ENCODE data around the gene TUBG1. TPM values are rescaled to one million over a fixed set of nuclear protein-coding genes. Genes with fewer than 3 reads are reported as not detected.

The TUBG1 gene
- total and polyA plus RNA-seq, 5 donors from 2014 or later: 7.2 to 13.5 (median 8.8) TPM

GRCh38 chr17:42640121-42640520 is 30.6 kb downstream of the TUBG1 start:
- ATAC-seq (ENCODE audit: low read depth in 2 of 2) (no peak), DNase-seq (no peak)
- no peaks in the 10 kb centered on the region for H3K4me1 ChIP-seq (ENCODE audit: control insufficient read depth, insufficient read depth, low read length, poor library complexity, severe bottlenecking)
- H3K9me3 ChIP-seq (ENCODE audit: control insufficient read depth in 2 of 2, low read length in 2 of 2): no peaks in the 10 kb centered on the region
- no peaks in the 10 kb centered on the region for H3K36me3 Mint-ChIP-seq
- H3K27me3 ChIP-seq (ENCODE audit: control insufficient read depth, insufficient read depth, low read length): no peaks in the 10 kb centered on the region
- H3K27ac ChIP-seq (ENCODE audit: insufficient read depth, low read length, poor library complexity, severe bottlenecking): no peak overlapping the region
- peaks cover 0 to 1% (median 0%) of the 10 kb centered on the region in 7 donors for H3K9me3 Mint-ChIP-seq
- H3K4me3 Mint-ChIP-seq: no peak overlapping the region
- H3K36me3 ChIP-seq (ENCODE audit: control insufficient read depth, insufficient read depth, low read length): no peaks in the 10 kb centered on the region
- peaks cover 9% of the 10 kb centered on the region for H3K27me3 Mint-ChIP-seq
- H3K27ac Mint-ChIP-seq: no peak overlapping the region
- no peak overlapping the region for H3K4me3 ChIP-seq (ENCODE audit: low read depth, low read length)
- peaks cover 0 to 5% (median 0%) of the 10 kb centered on the region in 4 donors for H3K4me1 Mint-ChIP-seq

- DNase-seq (no peak), ATAC-seq (ENCODE audit: low read depth in 2 of 2) (no peak)
- no peaks in the 10 kb centered on the region for H3K9me3 Mint-ChIP-seq
- H3K36me3 Mint-ChIP-seq: no peaks in the 10 kb centered on the region
- H3K27me3 Mint-ChIP-seq: peaks cover 18% of the 10 kb centered on the region
- no peak overlapping the region for H3K4me3 Mint-ChIP-seq
- Histone ChIP-seq H3K9me3 (ENCODE audit: control insufficient read depth in 2 of 2, low read length in 2 of 2) (no peaks in the 10 kb centered on the region), H3K27me3 (ENCODE audit: control insufficient read depth, insufficient read depth, low read length) (peaks cover 4% of the 10 kb centered on the region), H3K36me3 (ENCODE audit: control insufficient read depth, insufficient read depth, low read length) (no peaks in the 10 kb centered on the region), H3K27ac (ENCODE audit: insufficient read depth, low read length, poor library complexity, severe bottlenecking) (no peak overlapping the region), H3K4me3 (ENCODE audit: low read depth, low read length) (no peak overlapping the region), H3K4me1 (ENCODE audit: control insufficient read depth, insufficient read depth, low read length, poor library complexity, severe bottlenecking) (no peaks in the 10 kb centered on the region)
- H3K4me1 Mint-ChIP-seq: peaks cover 0 to 5% (median 0%) of the 10 kb centered on the region in 4 donors
- H3K27ac Mint-ChIP-seq: no peak overlapping the region
Measured at GRCh38 chr17:42642336-42642735, 32.9 kb downstream of the TUBG1 start.

- H3K4me1 ChIP-seq (ENCODE audit: control insufficient read depth, insufficient read depth, low read length, poor library complexity, severe bottlenecking): no peaks in the 10 kb centered on the region
- no peaks in the 10 kb centered on the region for H3K36me3 Mint-ChIP-seq
- H3K27me3 Mint-ChIP-seq: peaks cover 26% of the 10 kb centered on the region
Measured at GRCh38 chr17:42647778-42648177, 38.3 kb downstream of the TUBG1 start.

DNA sequence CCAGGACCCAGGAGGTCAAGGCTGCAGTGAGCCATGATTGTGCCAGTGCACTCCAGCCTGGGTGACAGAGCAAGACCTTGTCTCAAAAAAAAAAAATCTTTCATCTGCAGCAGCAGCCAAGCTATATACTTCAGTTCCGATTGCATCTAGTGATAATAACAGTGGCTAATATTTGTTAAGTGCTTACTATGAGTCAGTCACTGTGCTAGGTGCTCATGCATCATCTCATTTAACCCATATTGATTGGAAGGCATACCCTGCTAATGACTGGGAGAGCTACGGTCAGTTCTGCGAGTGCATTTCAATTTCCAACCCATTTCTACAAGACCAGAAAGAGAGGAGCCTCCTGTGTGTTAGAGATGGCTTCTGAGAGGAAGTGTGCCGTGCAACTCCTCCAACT is 41.9 kb downstream of the TUBG1 start:
- no peak for ATAC-seq (ENCODE audit: low read depth in 2 of 2)

More at GRCh38 chr17:42647778-42648177, 38.3 kb downstream of the TUBG1 start:
- H3K27ac ChIP-seq (ENCODE audit: insufficient read depth, low read length, poor library complexity, severe bottlenecking): no peak overlapping the region
- peak in 1 of 2 donors; percentile 11 for ATAC-seq (ENCODE audit: low read depth in 2 of 2)
- H3K27me3 ChIP-seq (ENCODE audit: control insufficient read depth, insufficient read depth, low read length): peaks cover 4% of the 10 kb centered on the region
- H3K9me3 ChIP-seq (ENCODE audit: control insufficient read depth in 2 of 2, low read length in 2 of 2): no peaks in the 10 kb centered on the region
- H3K4me3 ChIP-seq (ENCODE audit: low read depth, low read length): no peak overlapping the region
- Mint-ChIP-seq H3K27ac (no peak overlapping the region), H3K4me1 (peaks cover 0 to 5% (median 0%) of the 10 kb centered on the region in 4 donors), H3K9me3 (peaks cover 0 to 2% (median 0%) of the 10 kb centered on the region in 7 donors), H3K4me3 (no peak overlapping the region)
- DNase-seq: no peak
- no peaks in the 10 kb centered on the region for H3K36me3 ChIP-seq (ENCODE audit: control insufficient read depth, insufficient read depth, low read length)

GRCh38 chr17:42653179-42654124 is 44.0 kb downstream of the TUBG1 start:
- Histone ChIP-seq H3K27me3 (ENCODE audit: control insufficient read depth, insufficient read depth, low read length) (no peaks in the 10 kb centered on the region), H3K4me1 (ENCODE audit: control insufficient read depth, insufficient read depth, low read length, poor library complexity, severe bottlenecking) (peaks cover under 1% of the 10 kb centered on the region), H3K27ac (ENCODE audit: insufficient read depth, low read length, poor library complexity, severe bottlenecking) (no peak overlapping the region), H3K9me3 (ENCODE audit: control insufficient read depth in 2 of 2, low read length in 2 of 2) (no peaks in the 10 kb centered on the region), H3K36me3 (ENCODE audit: control insufficient read depth, insufficient read depth, low read length) (no peaks in the 10 kb centered on the region), H3K4me3 (ENCODE audit: low read depth, low read length) (no peak overlapping the region)
- peaks cover 0 to 2% (median 0%) of the 10 kb centered on the region in 7 donors for H3K9me3 Mint-ChIP-seq
- DNase-seq: no peak
- no peak for ATAC-seq (ENCODE audit: low read depth in 2 of 2)
- no peaks in the 10 kb centered on the region for H3K36me3 Mint-ChIP-seq
- H3K27me3 Mint-ChIP-seq: peaks cover 22% of the 10 kb centered on the region
- H3K27ac Mint-ChIP-seq: no peak overlapping the region
- H3K4me1 Mint-ChIP-seq: peaks cover 5 to 25% (median 8%) of the 10 kb centered on the region in 4 donors
- peak overlapping the region in 2 of 4 donors; percentile 28 to 38 for H3K4me3 Mint-ChIP-seq

More for the DNA sequence above, 41.9 kb downstream of the TUBG1 start:
- H3K4me3 ChIP-seq (ENCODE audit: low read depth, low read length): no peak overlapping the region
- H3K27me3 ChIP-seq (ENCODE audit: control insufficient read depth, insufficient read depth, low read length): no peaks in the 10 kb centered on the region
- no peaks in the 10 kb centered on the region for H3K36me3 Mint-ChIP-seq
- H3K4me1 Mint-ChIP-seq: peaks cover 3 to 18% (median 7%) of the 10 kb centered on the region in 4 donors
- H3K9me3 Mint-ChIP-seq: peaks cover 0 to 2% (median 0%) of the 10 kb centered on the region in 7 donors
- H3K27ac Mint-ChIP-seq: no peak overlapping the region
- no peak overlapping the region for H3K27ac ChIP-seq (ENCODE audit: insufficient read depth, low read length, poor library complexity, severe bottlenecking)
- no peaks in the 10 kb centered on the region for H3K36me3 ChIP-seq (ENCODE audit: control insufficient read depth, insufficient read depth, low read length)
- no peak overlapping the region for H3K4me3 Mint-ChIP-seq
- no peaks in the 10 kb centered on the region for H3K4me1 ChIP-seq (ENCODE audit: control insufficient read depth, insufficient read depth, low read length, poor library complexity, severe bottlenecking)
- H3K9me3 ChIP-seq (ENCODE audit: control insufficient read depth in 2 of 2, low read length in 2 of 2): no peaks in the 10 kb centered on the region
- H3K27me3 Mint-ChIP-seq: peaks cover 28% of the 10 kb centered on the region
- no peak for DNase-seq

GRCh38 chr17:42655528-42655927 is 46.0 kb downstream of the TUBG1 start:
- no peaks in the 10 kb centered on the region for H3K9me3 ChIP-seq (ENCODE audit: control insufficient read depth in 2 of 2, low read length in 2 of 2)
- no peak overlapping the region for H3K27ac ChIP-seq (ENCODE audit: insufficient read depth, low read length, poor library complexity, severe bottlenecking)
- Mint-ChIP-seq H3K4me1 (peaks cover 5 to 34% (median 18%) of the 10 kb centered on the region in 4 donors), H3K9me3 (peaks cover 0 to 2% (median 0%) of the 10 kb centered on the region in 7 donors), H3K27ac (peak overlapping the region in 1 of 3 donors; percentile 94), H3K36me3 (no peaks in the 10 kb centered on the region), H3K4me3 (peak overlapping the region in 2 of 4 donors; percentile 46 to 89), H3K27me3 (peaks cover 26% of the 10 kb centered on the region)
- no peaks in the 10 kb centered on the region for H3K36me3 ChIP-seq (ENCODE audit: control insufficient read depth, insufficient read depth, low read length)
- DNase-seq: no peak
- H3K4me3 ChIP-seq (ENCODE audit: low read depth, low read length): no peak overlapping the region
- no peak for ATAC-seq (ENCODE audit: low read depth in 2 of 2)
- no peaks in the 10 kb centered on the region for H3K27me3 ChIP-seq (ENCODE audit: control insufficient read depth, insufficient read depth, low read length)
- peaks cover 15% of the 10 kb centered on the region for H3K4me1 ChIP-seq (ENCODE audit: control insufficient read depth, insufficient read depth, low read length, poor library complexity, severe bottlenecking)

DNA sequence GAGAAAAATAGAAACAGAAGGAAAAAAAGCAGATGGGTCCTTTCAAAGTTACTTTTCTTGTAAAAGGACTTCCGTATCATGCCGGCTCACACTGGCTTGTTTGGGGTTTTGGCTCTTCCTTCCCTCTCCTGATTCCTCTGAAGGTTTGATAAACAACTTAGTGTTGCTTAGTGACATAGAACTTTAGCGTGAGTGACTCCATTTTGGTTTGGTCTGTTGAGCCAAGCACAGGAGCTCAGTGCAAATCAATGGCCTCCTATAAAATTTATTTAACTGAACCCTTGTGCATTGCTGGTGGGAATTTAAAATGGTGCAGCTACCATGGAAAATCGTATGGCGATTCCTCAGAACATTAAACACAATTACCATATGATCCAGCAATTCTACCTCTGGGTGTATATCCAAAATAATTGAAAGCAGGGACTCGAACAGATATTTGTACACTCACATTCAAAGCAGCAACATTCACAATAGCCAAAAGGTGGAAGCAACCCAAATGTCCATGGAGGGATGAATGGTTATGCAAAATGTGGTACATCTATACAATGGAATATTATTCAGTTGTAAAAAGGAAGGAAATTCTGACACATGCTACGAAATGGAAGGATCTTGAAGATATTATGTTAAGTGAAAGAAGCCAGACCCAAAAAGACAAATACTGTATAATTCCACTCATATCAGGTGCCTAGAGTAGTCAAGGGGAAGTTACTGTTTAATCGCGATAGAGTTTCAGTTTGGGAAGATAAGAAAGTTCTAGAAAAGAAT is 48.5 kb downstream of the TUBG1 start:
- peak overlapping the region; percentile 89 to 93 (median 91) for H3K4me3 Mint-ChIP-seq

More for the DNA sequence above, 48.5 kb downstream of the TUBG1 start:
- H3K27ac ChIP-seq (ENCODE audit: insufficient read depth, low read length, poor library complexity, severe bottlenecking): no peak overlapping the region
- Mint-ChIP-seq H3K4me1 (peaks cover 5 to 28% (median 19%) of the 10 kb centered on the region in 4 donors), H3K36me3 (peaks cover 2% of the 10 kb centered on the region), H3K27me3 (peaks cover 19% of the 10 kb centered on the region), H3K27ac (no peak overlapping the region), H3K9me3 (no peaks in the 10 kb centered on the region)
- H3K36me3 ChIP-seq (ENCODE audit: control insufficient read depth, insufficient read depth, low read length): no peaks in the 10 kb centered on the region
- no peaks in the 10 kb centered on the region for H3K27me3 ChIP-seq (ENCODE audit: control insufficient read depth, insufficient read depth, low read length)
- DNase-seq: no peak
- H3K4me3 ChIP-seq (ENCODE audit: low read depth, low read length): peak overlapping the region; percentile 76
- peaks cover 15% of the 10 kb centered on the region for H3K4me1 ChIP-seq (ENCODE audit: control insufficient read depth, insufficient read depth, low read length, poor library complexity, severe bottlenecking)
- no peaks in the 10 kb centered on the region for H3K9me3 ChIP-seq (ENCODE audit: control insufficient read depth in 2 of 2, low read length in 2 of 2)
- no peak for ATAC-seq (ENCODE audit: low read depth in 2 of 2)

All from CD4-positive, CD25-positive, alpha-beta regulatory T cell (primary cell).